AG09309 (cell line): ENCODE measurements around the gene BTBD16.

Experiments
- DNase-seq: peaks from one replicate; pipeline ENCODE4 v3.0.0-alpha.2; 2010; ENCODE audit warnings: low read depth
- H3K4me3 ChIP-seq: 2 replicates; pipeline ENCODE4 v1.5.1; 2011; ENCODE audit warnings: mild to moderate bottlenecking, low read depth, low read length, moderate library complexity; ENCODE audit not compliant: control insufficient read depth
- TF ChIP-seq, protein P1 (sequence below): IDR thresholded peaks from 2 replicates; pipeline ENCODE4 v1.5.1; 2011; ENCODE audit warnings: mild to moderate bottlenecking, low read depth, low read length, inconsistent platforms; ENCODE audit not compliant: insufficient read depth, control insufficient read depth; ENCODE audit errors: missing control alignments

BTBD16 gene

DNA sequence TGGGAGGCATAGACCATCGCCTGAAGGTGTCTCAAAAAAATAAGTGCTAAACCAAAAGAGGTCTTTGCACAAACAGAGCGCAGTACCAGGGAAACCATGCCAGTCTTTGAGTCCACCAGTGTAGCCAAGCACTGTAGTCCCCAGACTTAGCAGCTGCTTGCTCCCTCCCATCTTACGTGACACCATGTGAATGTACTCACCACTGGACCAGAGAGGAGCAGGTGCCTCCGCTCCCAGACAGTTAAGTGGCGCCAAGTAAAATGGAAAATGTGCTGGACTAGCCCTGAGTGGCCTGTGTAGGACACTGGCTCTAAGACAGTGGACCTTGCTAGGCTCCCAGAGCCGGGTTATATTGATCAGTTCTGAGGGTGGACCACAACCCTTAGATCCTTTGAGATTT is 55.7 kb downstream of the BTBD16 start:
- DNase-seq: no peak
- H3K4me3 ChIP-seq: no peak overlapping the region
- TF ChIP-seq, protein P1, sequence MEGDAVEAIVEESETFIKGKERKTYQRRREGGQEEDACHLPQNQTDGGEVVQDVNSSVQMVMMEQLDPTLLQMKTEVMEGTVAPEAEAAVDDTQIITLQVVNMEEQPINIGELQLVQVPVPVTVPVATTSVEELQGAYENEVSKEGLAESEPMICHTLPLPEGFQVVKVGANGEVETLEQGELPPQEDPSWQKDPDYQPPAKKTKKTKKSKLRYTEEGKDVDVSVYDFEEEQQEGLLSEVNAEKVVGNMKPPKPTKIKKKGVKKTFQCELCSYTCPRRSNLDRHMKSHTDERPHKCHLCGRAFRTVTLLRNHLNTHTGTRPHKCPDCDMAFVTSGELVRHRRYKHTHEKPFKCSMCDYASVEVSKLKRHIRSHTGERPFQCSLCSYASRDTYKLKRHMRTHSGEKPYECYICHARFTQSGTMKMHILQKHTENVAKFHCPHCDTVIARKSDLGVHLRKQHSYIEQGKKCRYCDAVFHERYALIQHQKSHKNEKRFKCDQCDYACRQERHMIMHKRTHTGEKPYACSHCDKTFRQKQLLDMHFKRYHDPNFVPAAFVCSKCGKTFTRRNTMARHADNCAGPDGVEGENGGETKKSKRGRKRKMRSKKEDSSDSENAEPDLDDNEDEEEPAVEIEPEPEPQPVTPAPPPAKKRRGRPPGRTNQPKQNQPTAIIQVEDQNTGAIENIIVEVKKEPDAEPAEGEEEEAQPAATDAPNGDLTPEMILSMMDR: no peak

DNA sequence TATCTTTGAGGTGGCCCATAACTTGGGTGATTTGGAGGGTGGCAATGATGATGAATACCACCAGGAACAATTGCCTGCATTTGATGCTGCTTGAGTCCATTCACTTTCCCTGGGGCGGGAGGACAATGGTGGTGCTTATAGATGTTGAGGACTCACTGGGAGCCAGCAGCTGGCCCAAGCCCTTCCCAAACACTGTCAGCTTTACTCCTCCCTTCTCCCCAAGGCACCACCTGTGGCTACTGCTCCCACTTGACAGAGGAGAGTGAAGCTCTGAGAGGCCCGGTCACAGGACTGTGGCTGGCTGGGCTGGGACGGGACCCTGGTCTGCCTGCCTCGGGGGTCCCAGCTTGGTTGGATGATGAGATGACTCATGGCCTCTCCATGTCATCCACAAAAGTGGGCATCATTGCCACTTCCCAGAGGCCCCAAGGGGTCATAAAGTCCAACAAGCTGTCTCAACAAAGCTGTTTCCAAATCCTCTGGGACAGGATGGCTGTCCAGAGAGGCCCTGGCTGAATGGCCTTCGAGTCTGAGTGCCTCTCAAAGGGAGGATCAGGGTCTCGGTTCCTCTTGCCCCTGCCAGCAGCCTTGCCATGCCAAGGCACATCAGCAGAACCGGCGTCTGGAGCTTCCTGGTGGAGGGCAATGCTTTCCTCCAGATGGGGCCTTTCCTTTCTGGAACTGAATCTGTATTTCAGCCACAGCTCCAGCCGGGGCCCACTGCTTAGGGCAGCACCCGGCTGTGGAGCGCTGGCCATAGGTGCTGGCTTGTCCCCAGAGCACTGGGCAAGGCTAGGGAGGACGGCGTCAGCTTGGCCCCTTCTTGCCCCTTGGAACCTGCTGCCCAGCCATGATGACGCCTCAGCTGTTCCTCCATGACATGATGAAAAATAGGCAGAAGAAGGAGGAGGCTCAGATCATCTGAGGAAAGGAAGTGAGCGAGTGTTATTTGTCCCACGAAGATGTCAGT is 56.4 kb downstream of the BTBD16 start:
- no peak for DNase-seq
- TF ChIP-seq, protein P1: no peak
- H3K4me3 ChIP-seq: no peak overlapping the region

DNA sequence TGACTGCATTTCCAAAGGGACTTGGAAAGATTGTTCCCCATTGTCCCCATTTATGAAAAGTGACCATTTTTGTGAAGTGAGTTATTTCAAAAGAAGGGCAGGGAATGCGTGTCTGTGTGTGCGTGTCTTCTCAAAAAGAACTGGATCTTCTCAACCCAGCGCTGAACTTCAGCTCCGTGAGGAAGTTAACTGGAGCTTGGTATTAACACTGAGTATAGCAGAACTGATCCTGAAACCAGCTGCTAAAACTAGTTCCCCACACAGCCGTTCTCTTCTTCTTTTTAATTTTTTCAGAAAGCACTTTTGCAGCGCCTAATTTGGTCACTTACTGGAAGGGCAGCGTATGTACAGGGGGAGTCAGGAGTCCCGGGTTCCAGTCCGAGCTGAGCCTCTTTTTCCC is 57.6 kb downstream of the BTBD16 start:
- TF ChIP-seq, protein P1: no peak
- DNase-seq: no peak
- no peak overlapping the region for H3K4me3 ChIP-seq

DNA sequence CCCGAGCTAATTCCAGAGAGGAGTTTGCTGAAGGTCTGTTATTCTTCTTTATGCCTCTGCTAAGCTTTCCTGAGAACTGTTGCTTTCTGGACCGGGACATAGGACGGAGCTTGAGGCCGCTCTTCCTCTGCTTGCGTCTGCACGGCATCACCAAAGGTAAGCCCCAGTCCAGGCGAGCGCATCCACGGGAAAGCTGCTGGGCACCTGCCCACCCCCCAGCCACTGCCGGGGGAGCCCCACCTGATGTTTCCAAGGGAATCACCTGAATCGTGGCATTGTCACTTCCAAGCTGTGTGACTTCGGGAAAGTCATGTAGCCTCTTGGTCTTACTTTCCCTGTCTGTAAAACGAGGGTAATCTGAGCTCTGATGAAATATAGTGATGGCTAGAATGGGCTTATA is 58.3 kb downstream of the BTBD16 start:
- DNase-seq: no peak
- TF ChIP-seq, protein P1: no peak
- H3K4me3 ChIP-seq: no peak overlapping the region

DNA sequence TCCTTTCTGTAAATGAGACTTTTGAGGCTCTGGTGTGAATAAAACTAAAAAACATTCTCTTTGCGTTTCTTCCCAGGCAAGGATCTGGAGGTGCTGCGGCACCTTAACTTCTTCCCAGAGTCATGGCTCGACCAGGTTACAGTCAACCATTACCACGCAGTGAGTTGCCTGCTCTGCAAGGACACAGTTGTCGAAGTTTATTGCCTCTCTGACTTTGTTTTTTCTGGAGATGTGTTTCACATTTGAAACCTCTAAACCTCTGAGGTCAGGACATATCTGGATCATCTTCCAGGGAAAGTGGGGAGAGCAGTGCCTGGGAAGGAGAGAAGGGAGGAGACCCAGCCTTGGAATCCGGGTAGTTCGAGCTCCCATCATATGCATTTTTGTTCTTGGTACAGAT is 60.0 kb downstream of the BTBD16 start:
- DNase-seq: no peak
- TF ChIP-seq, protein P1: no peak
- H3K4me3 ChIP-seq: no peak overlapping the region

DNA sequence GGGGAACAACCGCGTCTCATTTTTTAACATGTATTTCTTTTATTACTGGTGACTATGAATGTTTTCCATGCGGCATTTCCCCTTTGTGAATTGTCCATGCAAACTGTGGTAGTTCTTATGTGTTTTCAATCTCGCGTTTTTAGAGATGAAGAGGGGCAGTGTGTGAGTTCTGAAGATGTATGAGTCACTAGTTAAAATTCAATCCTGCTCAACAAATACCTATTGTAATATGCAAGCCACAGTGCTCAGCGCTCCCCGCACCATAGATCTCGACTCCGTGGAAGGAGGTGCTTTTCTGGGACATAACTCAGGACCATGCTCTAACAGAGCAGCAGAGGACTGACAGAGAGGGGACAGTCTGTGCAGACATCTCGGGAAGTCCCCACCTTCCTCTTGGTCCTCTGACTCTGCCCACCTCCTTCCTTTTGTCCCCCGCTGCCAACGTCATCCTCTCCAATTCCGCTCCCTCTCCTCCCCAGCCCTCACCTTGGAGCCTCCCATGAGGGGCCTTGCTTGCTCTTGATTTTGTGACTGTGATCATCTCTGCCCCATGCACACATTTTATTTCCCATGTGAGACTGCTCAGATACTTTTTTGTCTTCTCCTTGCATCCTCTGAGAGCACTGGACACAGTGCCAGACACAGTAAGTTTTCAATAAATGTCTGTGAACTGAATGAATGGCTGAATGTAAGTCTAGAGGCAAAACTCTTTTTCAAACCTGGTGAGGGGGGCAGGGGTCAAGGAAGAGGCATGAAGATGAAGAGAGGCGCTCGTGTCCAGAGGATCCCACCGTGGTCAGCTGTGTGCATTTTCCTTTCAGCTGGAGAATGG is 60.7 kb downstream of the BTBD16 start:
- no peak for DNase-seq
- TF ChIP-seq, protein P1: no peak
- H3K4me3 ChIP-seq: no peak overlapping the region
